Karpas-422 (cell line): ENCODE measurements around the gene FRMD4B. TPM values are rescaled to one million over a fixed set of nuclear protein-coding genes. Genes with fewer than 3 reads are reported as not detected.

Experiments used
- DNase-seq: peaks from one replicate; pipeline ENCODE4 v3.0.0-alpha.2; 2015
- H2AFZ ChIP-seq: fragments of 200-600 bp; sonication (generic); 2 replicates; pipeline ENCODE4 v1.6.1; 2014; ENCODE audit warnings: antibody characterized with exemption, low read length, mixed read lengths
- H3K27ac ChIP-seq: fragments of 200-600 bp; sonication (generic); 2 replicates; pipeline ENCODE4 v1.5.1; 2014; ENCODE audit warnings: mild to moderate bottlenecking, low read length, moderate library complexity
- H3K27me3 ChIP-seq: fragments of 200-600 bp; sonication (generic); 2 replicates; pipeline ENCODE4 v1.6.1; 2014; ENCODE audit warnings: low read length, mixed read lengths
- H3K36me3 ChIP-seq: fragments of 200-600 bp; sonication (generic); 2 replicates; pipeline ENCODE4 v1.6.1; 2014; ENCODE audit warnings: low read length, mixed read lengths; ENCODE audit not compliant: insufficient read depth
- H3K4me1 ChIP-seq: fragments of 200-600 bp; sonication (generic); 2 replicates; pipeline ENCODE4 v1.6.1; 2014; ENCODE audit warnings: mild to moderate bottlenecking, low read length, mixed read lengths
- H3K4me2 ChIP-seq: fragments of 200-600 bp; sonication (generic); 2 replicates; pipeline ENCODE4 v1.6.1; 2014; ENCODE audit warnings: low read length, low read depth, mild to moderate bottlenecking; ENCODE audit not compliant: poor library complexity, severe bottlenecking
- H3K4me3 ChIP-seq: fragments of 200-600 bp; sonication (generic); 2 replicates; pipeline ENCODE4 v1.5.1; 2014; ENCODE audit warnings: mild to moderate bottlenecking, antibody characterized with exemption, low read length, mixed read lengths
- H3K79me2 ChIP-seq: fragments of 200-600 bp; sonication (generic); 2 replicates; pipeline ENCODE4 v1.6.1; 2014; ENCODE audit warnings: mild to moderate bottlenecking, low read length, mixed read lengths
- H3K9ac ChIP-seq: fragments of 200-600 bp; sonication (generic); 2 replicates; pipeline ENCODE4 v1.6.0; 2014; ENCODE audit warnings: low read length
- H3K9me2 ChIP-seq: fragments of 200-600 bp; sonication (generic), shearing (Covaris generic); replicated peaks from 2 replicates; pipeline ENCODE4 v1.6.0; 2014; ENCODE audit warnings: mild to moderate bottlenecking, low read length, moderate library complexity; ENCODE audit not compliant: insufficient read depth
- H3K9me3 ChIP-seq: fragments of 300-700, 200-600 bp; sonication (generic); 2 replicates; pipeline ENCODE4 v1.6.1; 2014; ENCODE audit warnings: low read length, mixed read lengths
- H4K20me1 ChIP-seq: fragments of 200-600 bp; sonication (generic); 2 replicates; pipeline ENCODE4 v1.6.1; 2014; ENCODE audit warnings: mild to moderate bottlenecking, antibody characterized with exemption, low read length, low read depth; ENCODE audit not compliant: insufficient read depth
- total RNA-seq: library from RNA; depleted of rRNA; stranded (reverse); fragments of >200 nt; shearing (Covaris generic); gene quantifications from 2 replicates; pipeline ENCODE4 v1.2.3, GENCODE V29; 2014; ENCODE audit warnings: low replicate concordance

The FRMD4B gene
- total RNA-seq, 1 experiment from 2014 or later: not detected

- Histone ChIP-seq H3K9me2 (no peaks in the 10 kb centered on the region), H3K9ac (no peak overlapping the region), H3K36me3 (no peaks in the 10 kb centered on the region), H3K9me3 (no peaks in the 10 kb centered on the region), H3K4me2 (no peak overlapping the region), H3K79me2 (no peaks in the 10 kb centered on the region), H4K20me1 (no peaks in the 10 kb centered on the region), H3K4me1 (no peaks in the 10 kb centered on the region), H3K4me3 (no peak overlapping the region), H2AFZ (no peak overlapping the region), H3K27ac (no peak overlapping the region), H3K27me3 (no peaks in the 10 kb centered on the region)
- no peak for DNase-seq
These were observed 23.9 kb upstream of the FRMD4B start for GRCh38 chr3:69409831-69410230.

DNA sequence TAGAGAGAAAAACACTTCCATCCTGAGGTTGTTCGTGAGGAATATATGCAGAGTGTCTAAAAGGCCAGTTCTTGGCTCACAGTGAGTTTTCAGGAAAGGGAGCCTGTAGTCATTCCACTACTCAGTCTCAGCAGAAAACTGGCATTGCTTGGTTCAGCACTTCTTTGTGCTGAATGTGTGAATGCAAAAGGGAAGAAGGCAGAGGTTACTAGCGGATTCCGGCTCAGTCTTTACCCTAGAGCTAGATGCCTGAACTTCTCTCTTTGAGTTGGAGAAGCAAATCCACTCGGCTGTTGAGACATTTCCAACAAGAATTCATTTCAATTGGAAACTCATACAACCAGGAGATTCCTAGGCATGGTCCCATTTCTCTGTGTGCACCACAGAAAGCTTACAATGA lies 23.1 kb upstream of the FRMD4B start:
- Histone ChIP-seq H4K20me1 (no peaks in the 10 kb centered on the region), H3K27me3 (no peaks in the 10 kb centered on the region), H3K9me3 (no peaks in the 10 kb centered on the region), H3K36me3 (no peaks in the 10 kb centered on the region), H3K9ac (no peak overlapping the region), H3K4me1 (no peaks in the 10 kb centered on the region), H3K4me3 (no peak overlapping the region), H3K9me2 (no peaks in the 10 kb centered on the region), H2AFZ (no peak overlapping the region), H3K27ac (no peak overlapping the region), H3K4me2 (no peak overlapping the region), H3K79me2 (no peaks in the 10 kb centered on the region)
- no peak for DNase-seq

GRCh38 chr3:69408542-69408941 lies 22.7 kb upstream of the FRMD4B start:
- no peaks in the 10 kb centered on the region for H3K9me2 ChIP-seq
- H3K9ac ChIP-seq: no peak overlapping the region
- DNase-seq: no peak
- H3K4me2 ChIP-seq: no peak overlapping the region
- H3K27me3 ChIP-seq: no peaks in the 10 kb centered on the region
- no peak overlapping the region for H2AFZ ChIP-seq
- H3K4me1 ChIP-seq: no peaks in the 10 kb centered on the region
- no peak overlapping the region for H3K4me3 ChIP-seq
- H4K20me1 ChIP-seq: no peaks in the 10 kb centered on the region
- no peaks in the 10 kb centered on the region for H3K79me2 ChIP-seq
- H3K36me3 ChIP-seq: no peaks in the 10 kb centered on the region
- H3K27ac ChIP-seq: no peak overlapping the region
- H3K9me3 ChIP-seq: no peaks in the 10 kb centered on the region

GRCh38 chr3:69407908-69408307 lies 22.0 kb upstream of the FRMD4B start:
- H4K20me1 ChIP-seq: no peaks in the 10 kb centered on the region

DNA sequence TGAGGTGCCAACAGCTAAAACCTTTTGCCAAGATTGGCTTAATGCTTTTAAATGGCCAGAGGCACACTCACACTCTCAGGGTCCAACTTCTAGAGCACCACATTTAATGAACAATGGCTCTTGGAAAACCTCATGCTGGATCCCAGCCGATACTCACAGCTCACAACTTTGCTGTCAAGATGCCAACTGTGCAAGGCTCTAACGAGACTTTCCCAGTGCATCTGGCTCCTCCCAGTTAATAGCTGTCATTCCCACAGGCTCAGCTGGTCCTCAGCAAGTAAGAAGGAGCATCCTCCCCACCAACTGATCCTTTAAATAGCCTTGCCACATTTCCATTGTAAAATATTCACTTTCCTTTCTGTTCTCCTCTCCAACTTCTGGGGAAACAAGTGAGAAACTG lies 20.3 kb upstream of the FRMD4B start:
- no peaks in the 10 kb centered on the region for H3K79me2 ChIP-seq
- H3K27me3 ChIP-seq: no peaks in the 10 kb centered on the region
- no peak overlapping the region for H3K4me3 ChIP-seq
- DNase-seq: no peak
- no peaks in the 10 kb centered on the region for H3K9me2 ChIP-seq
- no peaks in the 10 kb centered on the region for H3K9me3 ChIP-seq
- H2AFZ ChIP-seq: no peak overlapping the region
- no peaks in the 10 kb centered on the region for H3K4me1 ChIP-seq
- no peak overlapping the region for H3K4me2 ChIP-seq
- no peak overlapping the region for H3K27ac ChIP-seq
- H4K20me1 ChIP-seq: no peaks in the 10 kb centered on the region
- H3K36me3 ChIP-seq: no peaks in the 10 kb centered on the region
- no peak overlapping the region for H3K9ac ChIP-seq

More at GRCh38 chr3:69407908-69408307, 22.0 kb upstream of the FRMD4B start:
- Histone ChIP-seq H3K4me1 (no peaks in the 10 kb centered on the region), H3K27ac (no peak overlapping the region), H3K79me2 (no peaks in the 10 kb centered on the region), H3K27me3 (no peaks in the 10 kb centered on the region), H3K9ac (no peak overlapping the region), H3K9me3 (no peaks in the 10 kb centered on the region), H3K9me2 (no peaks in the 10 kb centered on the region), H2AFZ (no peak overlapping the region), H3K36me3 (no peaks in the 10 kb centered on the region), H3K4me3 (no peak overlapping the region), H3K4me2 (no peak overlapping the region)
- no peak for DNase-seq

DNA sequence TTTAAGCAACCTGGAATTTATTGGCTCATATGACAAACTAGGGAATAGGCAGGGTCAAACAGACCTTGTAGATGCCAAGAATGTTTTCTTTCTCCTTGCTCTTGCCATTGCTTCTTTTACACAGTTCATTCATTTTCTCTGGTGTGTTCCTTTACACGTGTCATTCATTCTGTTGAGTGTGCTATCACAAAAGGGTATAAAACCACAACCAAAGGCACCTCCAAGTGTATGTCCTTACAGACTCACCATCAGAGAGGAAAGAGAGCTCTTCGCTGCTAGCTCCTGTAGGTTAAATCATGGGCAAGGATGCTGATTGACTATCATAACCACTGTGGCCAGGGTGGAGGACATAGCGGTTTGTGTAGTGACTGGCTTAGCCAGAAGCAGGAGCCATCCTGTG lies 19.2 kb upstream of the FRMD4B start:
- no peak for DNase-seq
- H2AFZ ChIP-seq: no peak overlapping the region
- no peak overlapping the region for H3K4me3 ChIP-seq
- no peak overlapping the region for H3K4me2 ChIP-seq
- H3K4me1 ChIP-seq: no peaks in the 10 kb centered on the region
- H3K9ac ChIP-seq: no peak overlapping the region
- no peaks in the 10 kb centered on the region for H3K27me3 ChIP-seq
- no peaks in the 10 kb centered on the region for H4K20me1 ChIP-seq
- no peaks in the 10 kb centered on the region for H3K9me3 ChIP-seq
- H3K36me3 ChIP-seq: no peaks in the 10 kb centered on the region
- no peaks in the 10 kb centered on the region for H3K79me2 ChIP-seq
- H3K9me2 ChIP-seq: no peaks in the 10 kb centered on the region
- no peak overlapping the region for H3K27ac ChIP-seq

- H4K20me1 ChIP-seq: no peaks in the 10 kb centered on the region
- H3K79me2 ChIP-seq: no peaks in the 10 kb centered on the region
- no peak overlapping the region for H3K4me3 ChIP-seq
- H3K27me3 ChIP-seq: no peaks in the 10 kb centered on the region
- no peaks in the 10 kb centered on the region for H3K4me1 ChIP-seq
- H3K27ac ChIP-seq: no peak overlapping the region
- H3K4me2 ChIP-seq: no peak overlapping the region
- no peaks in the 10 kb centered on the region for H3K36me3 ChIP-seq
- H3K9me3 ChIP-seq: no peaks in the 10 kb centered on the region
- no peak overlapping the region for H2AFZ ChIP-seq
- H3K9me2 ChIP-seq: no peaks in the 10 kb centered on the region
- H3K9ac ChIP-seq: no peak overlapping the region
- DNase-seq: no peak
These were observed 17.6 kb upstream of the FRMD4B start for GRCh38 chr3:69403454-69403853.

DNA sequence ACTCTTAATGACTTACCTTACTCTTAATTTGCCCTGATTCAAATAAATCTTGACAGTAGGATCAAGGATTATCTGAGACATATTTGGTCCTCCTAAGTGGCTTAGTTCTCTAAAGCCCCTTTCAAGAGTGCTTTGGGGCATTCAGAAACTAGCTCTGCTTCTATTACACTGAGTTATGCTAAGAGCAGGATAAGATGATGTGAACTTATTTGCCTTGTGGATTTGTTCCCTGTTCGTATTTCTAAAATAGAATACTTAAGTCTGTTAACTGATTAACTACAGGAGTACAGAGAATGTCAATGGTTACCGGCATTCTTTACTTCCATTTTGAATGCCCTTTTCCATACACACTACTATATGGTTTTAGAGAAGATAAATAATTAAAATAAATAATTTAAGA lies 14.8 kb upstream of the FRMD4B start:
- H4K20me1 ChIP-seq: no peaks in the 10 kb centered on the region
- H3K36me3 ChIP-seq: no peaks in the 10 kb centered on the region
- H3K9me3 ChIP-seq: no peaks in the 10 kb centered on the region
- no peak overlapping the region for H3K4me2 ChIP-seq
- H3K4me1 ChIP-seq: no peaks in the 10 kb centered on the region
- no peak overlapping the region for H3K27ac ChIP-seq
- H2AFZ ChIP-seq: no peak overlapping the region
- no peaks in the 10 kb centered on the region for H3K9me2 ChIP-seq
- DNase-seq: no peak
- no peaks in the 10 kb centered on the region for H3K79me2 ChIP-seq
- H3K4me3 ChIP-seq: no peak overlapping the region
- H3K9ac ChIP-seq: no peak overlapping the region
- H3K27me3 ChIP-seq: no peaks in the 10 kb centered on the region

- Histone ChIP-seq H3K79me2 (no peaks in the 10 kb centered on the region), H4K20me1 (no peaks in the 10 kb centered on the region), H3K4me2 (no peak overlapping the region), H2AFZ (no peak overlapping the region), H3K4me3 (no peak overlapping the region), H3K27ac (no peak overlapping the region), H3K9ac (no peak overlapping the region), H3K9me2 (no peaks in the 10 kb centered on the region), H3K9me3 (no peaks in the 10 kb centered on the region), H3K4me1 (no peaks in the 10 kb centered on the region), H3K27me3 (no peaks in the 10 kb centered on the region), H3K36me3 (no peaks in the 10 kb centered on the region)
- DNase-seq: no peak
These were observed 7.0 kb upstream of the FRMD4B start for GRCh38 chr3:69392850-69393249.
